GM18870 (cell line): Measurements from ENCODE around the gene ARF3.
"Not testable (repeated sequence)": the region's sequence is repeated elsewhere in the genome, so short reads cannot be mapped to it uniquely, and the experiment has no call there.

Source experiments
- ATAC-seq: cut with Tn5 transposase; IDR thresholded peaks from one replicate; pipeline ENCODE4 v1.9.1; 2021; ENCODE audit warnings: moderate library complexity; ENCODE audit not compliant: unreplicated experiment

Gene ARF3

DNA sequence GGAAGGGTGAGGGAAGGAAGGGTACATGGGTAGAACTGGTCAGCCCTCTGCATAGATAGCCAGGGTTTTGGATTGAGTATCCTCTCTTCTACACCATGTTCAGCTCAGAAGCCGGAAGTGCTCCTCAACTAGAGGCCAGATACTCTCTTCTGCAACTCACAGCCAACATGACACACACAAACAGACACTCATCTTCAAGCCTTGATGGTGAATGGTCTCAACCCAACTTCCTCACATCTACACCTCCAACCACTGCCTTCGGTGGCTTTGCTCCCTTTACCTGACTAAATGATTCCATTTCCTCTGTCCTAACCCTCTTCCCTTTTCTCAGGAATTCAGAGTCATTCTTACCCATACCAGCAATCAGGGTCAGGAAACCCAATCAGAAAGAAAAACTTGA is 24.4 kb downstream of the ARF3 start:
- ATAC-seq: no peak

GRCh38 chr12:48930475-48930874 is 26.8 kb downstream of the ARF3 start:
- no peak for ATAC-seq

DNA sequence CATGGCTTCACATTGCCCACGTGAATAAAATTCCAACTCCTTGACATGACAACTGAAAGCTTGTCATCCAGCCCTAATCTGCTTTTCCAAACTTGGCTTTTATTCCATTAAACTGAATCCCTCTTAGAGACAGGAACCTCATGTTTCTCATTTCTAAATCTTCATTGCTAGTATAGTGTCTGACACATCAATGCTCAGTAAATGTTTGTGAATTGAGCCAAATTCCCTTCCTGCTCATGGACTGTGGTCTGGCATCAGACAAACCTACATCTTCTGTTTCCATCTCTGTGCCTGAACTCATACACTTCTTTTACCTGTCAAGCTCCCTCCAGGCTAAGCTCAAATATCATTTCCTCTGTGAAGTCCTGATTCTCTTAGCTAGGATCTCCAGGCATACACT is 27.7 kb downstream of the ARF3 start:
- no peak for ATAC-seq

GRCh38 chr12:48927261-48927660 is 30.0 kb downstream of the ARF3 start:
- ATAC-seq: no peak

- no peak for ATAC-seq
Observed at GRCh38 chr12:48925304-48926011, 31.8 kb downstream of the ARF3 start, which contains the start of gene FKBP11. TSS of gene FKBP11 (minus strand) at chr12:48925492. CDS start at chr12:48925428, 64 bp downstream.

- peak; percentile 63 for ATAC-seq
Observed at GRCh38 chr12:48924617-48925303, 32.5 kb downstream of the ARF3 start.

DNA sequence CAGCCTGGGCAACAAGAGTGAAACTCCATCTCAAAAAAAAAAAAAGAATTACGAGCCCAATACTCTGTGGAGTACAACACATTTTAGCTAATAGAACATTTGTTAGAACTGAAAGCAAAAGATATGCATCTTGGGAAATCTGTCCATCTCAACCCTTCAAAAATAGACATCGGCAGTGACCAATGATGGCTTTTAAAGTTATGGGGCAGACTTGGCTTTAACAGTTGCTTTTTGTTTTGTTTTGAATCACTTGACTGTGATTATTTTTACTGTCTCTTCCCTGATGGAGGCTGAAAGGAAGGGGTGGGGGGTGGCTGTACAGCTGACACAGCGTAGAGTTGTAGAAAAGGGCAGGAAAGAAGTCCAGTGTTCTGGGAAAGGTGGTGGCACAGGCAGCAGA is 34.2 kb downstream of the ARF3 start:
- ATAC-seq: no peak

DNA sequence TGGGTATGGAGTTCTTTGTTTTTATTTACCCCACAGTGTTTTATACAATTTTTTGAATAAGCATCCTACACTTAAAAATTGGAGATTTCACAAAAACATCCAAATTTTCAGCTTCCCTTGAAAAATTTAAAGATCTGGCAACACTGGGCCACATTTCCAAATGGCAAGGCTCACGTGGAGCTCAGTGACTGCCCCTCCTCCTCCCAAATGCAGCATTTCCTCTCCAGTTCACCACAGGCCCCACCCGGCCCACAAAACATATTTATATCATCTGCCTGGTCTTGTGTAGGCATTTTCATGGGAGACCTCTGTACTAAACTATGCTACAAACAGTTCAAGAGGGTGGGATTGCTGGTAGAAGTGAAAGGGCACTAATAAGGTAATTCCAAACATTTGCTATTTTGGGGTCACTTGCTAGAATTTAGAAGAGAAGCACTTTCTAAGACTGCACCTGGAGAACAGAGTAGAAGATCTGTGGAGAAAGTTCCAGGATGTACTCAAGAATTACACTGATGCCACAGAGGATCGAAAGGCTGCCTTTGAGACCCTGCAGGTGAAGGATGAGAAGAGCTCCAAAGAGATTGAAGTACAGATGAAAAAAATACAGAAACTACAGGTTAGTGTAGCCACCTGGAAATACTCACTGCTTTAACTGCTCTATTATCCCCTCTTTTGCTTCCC is 39.3 kb downstream of the ARF3 start:
- ATAC-seq: no peak

GRCh38 chr12:48910196-48910595 is 47.1 kb downstream of the ARF3 start:
- ATAC-seq: no peak

DNA sequence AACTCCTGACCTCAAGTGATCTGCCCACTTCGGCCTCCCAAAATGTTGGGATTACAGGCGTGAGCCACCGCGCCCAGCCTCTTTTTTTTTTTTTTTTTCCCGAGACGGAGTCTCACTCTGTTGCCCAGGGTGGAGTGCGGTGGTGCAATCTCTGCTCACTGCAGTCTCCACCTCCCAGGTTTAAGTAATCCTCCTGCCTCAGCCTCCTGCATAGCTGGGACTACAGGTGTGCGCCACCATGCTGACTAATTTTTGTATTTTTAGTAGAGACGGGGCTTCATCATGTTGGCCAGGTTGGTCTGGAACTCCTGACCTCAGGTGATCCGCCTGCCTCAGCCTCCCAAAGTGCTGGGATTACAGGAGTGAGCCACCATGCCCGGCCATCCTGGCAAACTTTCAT is 47.6 kb downstream of the ARF3 start:
- ATAC-seq: not testable (repeated sequence)

DNA sequence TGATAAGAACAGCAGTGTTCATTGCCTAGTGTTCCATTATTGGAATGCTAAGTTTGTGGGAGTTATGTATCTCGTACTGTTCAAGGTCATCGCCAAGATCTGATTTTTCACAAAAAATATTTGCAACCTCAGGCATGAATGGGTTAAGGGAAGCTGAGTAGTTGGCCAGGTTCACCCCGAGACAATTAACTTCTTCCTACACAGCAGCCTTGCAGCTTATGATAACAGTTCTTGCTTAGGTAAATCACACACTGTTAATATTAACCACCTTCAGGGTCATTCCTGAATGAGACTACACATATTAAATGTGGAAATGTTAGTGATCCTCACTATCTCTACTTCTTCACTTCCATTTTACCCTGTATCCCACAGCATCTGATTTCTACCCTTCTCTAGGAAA is 50.0 kb downstream of the ARF3 start:
- ATAC-seq: no peak

- ATAC-seq: peak; percentile 47
Observed at GRCh38 chr12:48903982-48904411, 53.3 kb downstream of the ARF3 start.

- no peak for ATAC-seq
Observed at GRCh38 chr12:48903363-48903981, 53.8 kb downstream of the ARF3 start.

GRCh38 chr12:48901278-48901677 is 56.0 kb downstream of the ARF3 start:
- no peak for ATAC-seq

DNA sequence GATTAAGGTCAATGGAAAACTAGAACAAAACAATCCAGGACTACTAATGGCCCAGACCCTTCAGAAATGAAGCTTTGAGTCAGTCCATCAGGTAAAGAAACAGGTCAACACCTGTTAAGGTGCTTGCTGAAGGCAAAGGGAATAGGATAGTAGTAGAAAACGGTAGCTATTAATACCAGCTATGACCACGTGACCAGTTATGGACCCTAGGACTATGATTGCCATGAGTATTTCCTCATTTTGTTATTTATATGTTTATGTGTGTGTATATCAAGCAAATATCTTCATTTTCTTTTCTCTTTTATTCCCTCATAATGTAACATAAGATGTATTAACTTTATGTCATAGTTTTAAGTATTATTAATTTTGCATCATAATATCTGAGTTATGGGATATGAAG is 57.6 kb downstream of the ARF3 start:
- ATAC-seq: no peak

DNA sequence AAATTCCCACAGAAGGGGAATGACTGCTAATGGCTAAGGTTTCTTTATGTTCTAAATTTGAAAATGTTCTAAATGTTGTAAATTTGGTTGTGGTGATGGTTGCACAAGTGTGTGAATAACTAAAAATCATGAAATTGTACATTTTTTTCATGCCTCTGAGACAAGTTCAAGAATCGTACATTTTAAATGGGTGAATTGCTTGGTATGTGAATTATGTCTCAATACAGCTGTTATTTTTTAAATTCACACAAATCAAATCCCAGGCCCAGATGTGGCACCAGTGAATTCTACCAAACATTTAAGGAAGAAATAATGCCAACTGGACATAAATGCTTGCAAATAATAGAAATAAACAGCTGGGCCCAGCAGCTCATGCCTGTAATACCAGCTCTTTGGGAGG is 63.0 kb downstream of the ARF3 start:
- ATAC-seq: no peak

GRCh38 chr12:48890657-48891418 is 66.4 kb downstream of the ARF3 start:
- no peak for ATAC-seq

GRCh38 chr12:48889679-48890078 is 67.6 kb downstream of the ARF3 start:
- no peak for ATAC-seq
